ENCODE results near the gene SERBP1.
"Not testable (repeated sequence)": the region's sequence is repeated elsewhere in the genome, so short reads cannot be mapped to it uniquely, and the experiment has no call there.

SERBP1 gene

DNA sequence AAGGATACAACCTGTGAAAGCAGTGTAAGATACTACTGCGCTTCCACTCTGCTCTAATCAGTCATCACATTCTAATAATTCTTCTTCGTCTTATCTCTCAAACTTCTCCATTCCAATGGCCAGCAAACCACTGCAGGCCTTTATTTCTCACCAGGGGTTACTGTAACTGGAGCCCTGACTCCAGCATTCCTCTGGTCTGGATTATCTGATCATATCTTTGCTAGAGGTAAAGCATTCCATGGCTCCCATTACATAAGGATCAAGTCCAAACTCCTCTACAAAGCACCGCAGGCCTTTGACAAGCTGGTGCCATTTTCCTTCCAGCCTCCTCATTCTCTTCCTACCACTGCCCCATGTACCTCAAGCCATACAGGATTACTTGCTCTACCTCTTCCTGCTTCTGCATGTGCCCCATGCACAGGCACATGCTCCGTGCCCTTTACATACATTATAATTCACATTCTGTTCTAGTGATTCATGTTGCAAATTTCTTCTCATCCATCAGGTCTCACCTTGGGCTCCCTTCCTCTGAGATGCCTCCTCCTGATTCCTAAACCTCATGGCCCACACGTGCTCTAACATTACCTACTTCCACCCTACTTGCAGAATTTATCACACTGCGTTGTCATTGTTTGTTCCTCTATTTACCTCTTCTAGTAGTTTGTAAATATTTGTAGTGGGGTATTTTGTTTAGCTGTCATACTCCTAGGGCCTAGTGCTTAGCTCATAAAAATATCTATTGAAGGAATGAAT, 9.3 kb upstream of the SERBP1 start:
- no peak for DNase-seq

DNA sequence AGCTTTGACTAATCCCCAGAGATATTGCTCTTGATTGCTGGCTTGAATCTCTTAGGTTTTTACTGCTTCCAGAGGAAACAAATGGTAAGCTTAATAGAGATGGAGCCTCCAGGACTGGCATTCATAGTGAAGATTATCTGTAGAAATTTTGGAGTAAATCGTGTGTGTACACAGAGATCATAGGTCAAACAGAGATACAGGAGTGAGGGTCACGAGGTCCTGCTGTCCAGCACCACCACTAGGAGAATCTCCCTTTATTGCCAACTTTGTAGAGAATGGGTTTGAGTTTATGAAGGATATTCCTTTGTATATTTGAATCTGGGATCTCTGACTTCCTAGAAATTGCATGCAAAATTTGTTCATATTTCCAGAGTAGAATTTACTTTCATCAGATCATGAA, 7.8 kb upstream of the SERBP1 start:
- DNase-seq, result no peak

DNA sequence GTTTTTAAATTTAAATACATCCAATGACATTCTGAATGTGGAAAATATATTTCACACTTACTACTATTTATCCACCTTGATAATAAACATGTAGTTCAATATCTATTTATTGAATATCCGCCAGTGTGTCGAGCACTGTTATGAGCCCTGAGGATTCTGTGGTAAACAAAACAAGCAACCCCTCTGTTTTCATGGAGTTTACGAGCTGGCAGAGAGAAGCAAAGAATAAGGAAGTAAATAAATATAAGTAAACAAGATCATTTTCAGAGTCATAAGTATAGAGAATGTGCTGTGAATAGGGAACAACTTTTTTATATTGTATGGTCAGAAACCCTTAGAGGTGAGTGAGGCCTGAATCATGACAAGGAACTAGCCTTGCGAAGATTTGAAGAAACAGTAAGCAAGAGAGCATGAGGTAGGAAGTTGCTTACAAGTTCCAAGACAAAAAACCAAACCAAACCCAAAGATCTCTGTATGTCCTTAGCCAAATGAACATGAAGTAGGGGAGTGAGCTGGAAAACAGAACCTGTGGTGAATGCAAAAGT, 6.4 kb upstream of the SERBP1 start:
- DNase-seq, result no peak

DNA sequence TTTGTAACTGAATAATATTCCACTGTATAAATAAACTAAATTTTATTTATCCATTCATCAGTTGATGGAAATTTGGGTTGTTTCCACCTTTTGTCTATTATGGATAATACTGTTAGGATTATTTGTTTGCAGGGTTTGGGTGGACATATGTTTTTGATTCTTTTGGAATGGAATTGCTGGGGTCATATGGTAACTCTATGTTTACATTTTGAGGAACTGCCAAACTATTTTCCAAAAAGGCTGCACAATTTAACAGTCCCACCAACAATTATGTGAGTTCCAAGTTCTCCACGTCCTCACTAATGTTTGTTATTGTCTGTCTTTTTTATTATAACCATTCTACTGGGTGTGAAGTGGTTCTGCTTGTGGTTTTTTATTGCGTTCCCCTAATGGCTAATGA, 4.3 kb upstream of the SERBP1 start:
- no peak for DNase-seq

DNA sequence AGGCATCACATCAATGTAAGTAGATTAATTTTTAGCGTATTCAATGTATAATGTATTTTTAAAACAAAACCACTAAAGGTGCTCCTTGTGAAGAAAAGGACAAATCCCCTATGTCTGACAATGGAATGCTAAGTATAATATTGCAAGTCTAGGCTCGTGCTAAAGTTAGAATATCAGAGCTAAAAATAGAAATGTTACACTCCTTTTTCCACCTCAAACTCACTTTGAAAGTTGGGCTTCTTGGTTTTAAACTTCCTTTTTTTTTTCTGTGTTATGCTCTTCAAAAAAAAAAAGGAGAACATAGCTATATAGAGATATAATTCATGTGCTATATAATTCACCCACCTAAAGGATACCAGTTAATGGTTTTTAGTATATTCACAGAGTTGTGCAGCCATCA, 3.6 kb upstream of the SERBP1 start:
- DNase-seq, result peak; percentile 47

DNA sequence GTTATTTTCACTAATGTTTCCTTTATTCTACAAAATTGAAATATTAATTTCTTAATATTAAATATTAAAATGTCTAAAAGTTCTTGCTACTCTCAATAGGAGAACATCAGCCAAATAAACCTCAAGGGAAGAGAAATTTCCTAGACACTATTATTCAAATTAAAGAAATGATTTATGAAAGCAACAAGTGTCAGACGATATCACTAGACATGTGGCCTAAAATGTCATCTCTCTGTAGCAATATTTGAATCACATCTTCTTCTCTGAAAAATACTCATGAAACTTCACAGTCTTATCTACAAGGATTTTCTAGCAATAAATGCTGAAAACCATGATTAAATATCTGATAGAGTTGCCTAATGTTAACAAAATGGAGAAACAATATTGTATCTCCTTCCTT, 2.5 kb upstream of the SERBP1 start:
- no peak for DNase-seq

DNA sequence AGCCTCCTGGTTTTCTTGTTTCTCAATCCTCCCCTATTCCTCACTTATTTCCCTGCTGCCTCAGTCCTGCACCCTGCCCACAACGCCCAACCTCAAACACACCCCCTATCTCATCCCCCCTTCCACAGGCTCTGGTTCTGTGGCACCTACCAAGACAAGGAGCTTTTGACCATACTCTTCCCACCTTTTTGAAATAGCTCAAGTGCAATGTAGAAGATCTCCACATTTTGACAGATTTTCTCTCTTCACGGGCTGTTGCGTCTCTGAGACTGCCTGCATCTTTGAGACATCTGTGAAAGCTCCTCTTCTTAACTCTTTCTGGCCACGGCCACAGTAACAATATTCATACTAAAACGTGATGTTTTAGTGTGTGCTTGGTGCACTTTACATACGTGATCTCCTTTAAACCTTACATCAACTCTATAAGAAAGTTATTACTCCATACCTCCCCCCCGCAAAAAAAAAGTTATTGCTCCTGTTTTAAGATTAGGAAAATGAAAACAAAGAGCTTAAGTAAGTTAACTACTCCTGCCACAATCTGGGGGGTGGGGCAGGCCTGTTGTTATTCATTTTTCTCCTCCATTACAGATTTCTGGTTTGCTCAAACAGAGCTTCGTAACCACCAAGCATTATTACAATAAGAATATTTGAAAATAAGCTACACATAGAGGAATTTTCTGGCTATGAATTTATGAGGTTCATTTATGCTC, 1.8 kb upstream of the SERBP1 start:
- DNase-seq, result no peak

DNA sequence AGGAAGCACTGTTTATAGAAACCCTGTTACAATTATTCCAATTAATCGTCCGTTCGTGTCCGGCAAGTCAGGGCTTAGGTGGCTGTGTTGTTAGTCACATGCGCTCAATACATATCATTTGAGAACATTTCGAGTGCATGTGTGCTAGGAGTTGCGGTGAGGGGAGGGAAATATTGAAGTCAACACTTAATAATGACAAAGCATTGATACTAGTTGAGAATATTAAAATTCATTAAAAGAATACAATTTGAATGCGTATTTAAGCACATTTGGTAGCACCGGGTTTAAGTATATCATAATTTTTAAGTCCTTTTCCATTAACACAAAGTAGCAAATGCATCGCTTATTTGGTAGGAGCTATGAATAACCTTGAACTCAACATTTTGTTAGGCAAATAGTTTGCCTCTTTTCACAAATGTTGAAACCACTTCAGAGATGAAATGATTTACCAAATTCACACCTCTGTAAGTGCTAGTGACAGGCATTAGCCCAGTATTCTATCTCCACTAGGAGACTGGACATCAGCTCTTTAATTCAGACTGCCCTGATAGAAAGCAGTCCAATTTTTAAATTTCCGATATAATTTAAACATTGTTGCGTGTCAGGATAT, 1.1 kb upstream of the SERBP1 start:
- DNase-seq, result no peak

DNA sequence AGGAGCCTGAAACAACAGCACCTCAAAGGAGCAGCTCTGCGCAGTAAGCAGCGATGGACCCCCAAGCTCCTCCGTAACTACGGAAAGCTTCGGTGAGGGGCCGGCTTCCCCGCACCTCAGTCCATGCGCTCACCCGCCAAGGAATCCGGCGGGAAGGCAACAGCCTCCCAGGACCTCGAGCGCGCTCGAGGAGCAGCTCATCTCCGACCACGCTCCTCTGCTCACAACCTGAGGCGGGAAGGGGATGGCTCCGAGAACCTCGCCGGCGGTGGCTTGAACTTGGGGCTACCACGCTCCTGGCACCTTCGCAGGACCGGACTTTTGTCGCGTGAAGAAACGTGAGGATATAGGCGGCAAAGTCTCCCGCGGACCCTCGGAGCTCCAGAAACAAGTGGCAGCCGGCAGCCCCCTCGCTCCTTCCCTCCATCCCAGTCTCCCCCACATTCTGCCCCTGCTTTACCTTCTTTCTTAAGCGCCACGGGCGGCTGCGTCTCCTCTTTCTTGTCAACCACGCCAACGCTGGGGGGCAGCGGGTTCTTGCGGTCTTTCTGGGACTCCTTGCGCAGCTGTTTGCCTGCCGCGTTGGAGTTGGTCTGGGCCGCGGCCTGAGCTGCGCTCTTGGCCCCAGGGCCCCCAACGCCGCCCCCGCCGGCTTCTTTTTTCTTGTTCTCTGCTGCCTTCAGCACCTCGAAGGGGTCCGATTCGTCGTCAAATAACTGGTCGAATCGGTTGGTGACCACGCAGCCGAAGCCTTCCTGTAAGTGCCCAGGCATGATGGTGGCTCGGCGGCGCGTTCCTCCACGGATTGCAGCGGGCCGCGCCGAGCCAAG, 459 bp downstream of the SERBP1 start:
- no peak for DNase-seq

DNA sequence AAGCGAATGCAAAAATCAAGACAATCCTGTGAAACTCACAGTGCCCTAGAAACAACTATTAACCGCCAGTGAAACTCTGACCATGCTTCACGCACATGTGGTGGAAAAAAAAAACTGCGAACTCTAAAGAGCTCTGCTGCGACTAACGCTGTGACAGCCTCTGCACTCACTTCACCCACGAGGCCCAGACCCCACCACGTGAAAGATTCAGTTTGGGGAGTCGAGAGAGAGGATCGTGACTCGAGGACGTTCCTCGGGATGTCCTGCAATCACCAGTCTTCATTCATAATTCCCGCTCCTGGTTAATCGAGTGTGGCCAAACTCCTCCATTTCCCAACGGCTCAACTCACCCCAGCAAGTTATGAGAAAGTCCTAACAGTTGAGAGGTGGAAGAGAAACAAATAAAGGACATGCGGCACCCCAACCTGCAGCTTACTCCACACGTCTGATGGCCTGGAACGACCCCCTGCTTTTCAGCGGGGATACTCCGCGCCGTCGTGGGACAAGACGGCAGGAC, 1.1 kb downstream of the SERBP1 start:
- no peak for DNase-seq

DNA sequence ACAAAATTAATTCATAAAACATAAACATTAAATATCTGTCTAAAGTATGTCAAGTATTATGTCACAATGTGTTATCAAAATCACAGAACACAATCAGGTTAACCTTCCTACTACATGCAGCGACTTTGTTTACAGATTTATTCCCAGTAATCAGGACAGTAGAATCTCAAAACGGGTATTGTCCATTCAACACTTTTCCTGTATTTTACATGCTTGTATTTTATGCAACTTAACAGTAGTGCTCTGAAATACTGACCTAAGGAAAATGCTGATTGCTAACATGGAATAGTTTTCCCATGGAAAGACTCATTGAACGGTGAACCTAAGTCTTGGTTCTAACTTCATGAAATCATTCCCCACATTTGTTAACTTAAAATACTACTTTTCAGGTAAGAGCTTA, 2.3 kb downstream of the SERBP1 start:
- no peak for DNase-seq

DNA sequence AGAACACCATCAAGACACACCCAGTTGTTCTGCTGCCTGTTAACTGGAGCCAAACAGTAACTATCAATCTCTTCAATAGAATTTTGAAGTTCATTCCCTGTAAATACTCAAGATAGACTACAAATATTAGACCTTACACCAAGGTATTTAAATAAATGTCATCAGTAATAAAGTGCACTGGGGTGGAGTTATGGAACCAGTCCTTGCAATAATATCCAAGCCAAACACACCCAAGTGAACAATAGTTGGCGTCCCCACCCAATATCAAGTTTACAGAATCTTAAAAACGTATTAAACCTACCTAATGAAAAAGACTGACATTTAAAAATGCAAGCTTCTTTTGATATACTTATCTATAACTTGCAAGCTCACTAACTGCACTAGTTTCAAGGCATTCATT, 2.7 kb downstream of the SERBP1 start:
- DNase-seq, result no peak

DNA sequence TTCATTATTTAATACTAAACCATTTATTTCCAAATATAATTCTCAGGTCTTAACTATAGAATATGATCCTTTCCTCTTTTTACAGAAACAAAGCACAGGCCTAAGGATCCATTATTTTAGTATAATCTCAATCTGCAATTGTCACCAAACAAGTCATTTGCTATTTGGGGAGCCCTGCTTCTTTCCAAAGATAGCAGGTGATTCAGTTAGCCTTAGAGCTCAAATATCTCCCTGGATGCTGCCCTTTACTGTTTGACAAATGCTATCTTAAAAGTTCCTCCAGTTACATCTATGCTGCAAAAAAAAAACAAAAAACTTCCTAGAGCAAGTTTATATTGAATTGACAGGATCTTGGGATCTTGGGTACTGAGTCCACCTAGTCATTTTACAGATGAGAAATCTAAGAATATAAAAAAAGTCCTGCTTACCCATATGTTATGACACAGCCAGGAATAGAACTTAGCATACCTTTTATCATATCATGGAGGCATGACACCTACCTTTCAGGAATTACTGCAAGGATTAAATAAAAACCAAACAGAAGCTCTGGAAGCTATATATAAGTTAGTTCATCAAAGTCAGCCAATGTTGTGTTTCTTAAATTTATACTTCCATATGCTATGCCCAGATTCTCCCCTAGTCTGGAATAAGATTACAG, 9.2 kb downstream of the SERBP1 start:
- DNase-seq, result no peak

DNA sequence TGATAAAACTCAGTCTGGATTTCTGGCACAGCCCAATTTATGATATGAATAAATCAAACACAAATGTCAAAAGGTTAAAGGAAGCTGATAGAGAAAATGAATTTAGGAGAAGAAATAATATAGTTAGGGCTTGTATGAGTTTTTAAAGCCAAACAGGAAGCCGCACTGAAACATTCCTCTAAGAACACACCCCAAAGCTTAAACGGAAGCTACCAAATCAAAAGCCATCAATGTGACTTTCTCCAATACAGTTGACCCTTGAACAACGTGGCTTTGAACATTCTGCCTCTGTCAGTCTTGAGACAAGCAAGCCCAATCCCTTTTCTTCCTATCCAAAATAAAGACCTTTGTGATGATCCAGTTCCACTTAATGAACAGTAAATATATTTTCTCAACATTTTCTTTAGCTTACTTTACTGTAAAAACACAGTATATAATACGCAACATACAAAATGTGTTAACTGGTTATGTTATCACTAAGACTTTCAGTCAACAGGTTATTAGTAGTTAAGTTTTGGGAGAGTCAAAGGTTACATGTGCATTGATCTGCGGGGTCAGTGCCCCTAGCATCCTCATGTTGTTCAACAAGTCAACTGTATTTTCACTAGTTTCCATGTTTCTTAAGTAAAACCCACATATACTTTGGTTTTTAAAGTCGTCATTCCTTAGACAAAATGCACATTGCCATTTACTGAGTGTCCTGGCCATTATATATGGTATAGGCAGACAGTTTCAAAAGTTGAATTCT, 11.2 kb downstream of the SERBP1 start:
- DNase-seq, result no peak

DNA sequence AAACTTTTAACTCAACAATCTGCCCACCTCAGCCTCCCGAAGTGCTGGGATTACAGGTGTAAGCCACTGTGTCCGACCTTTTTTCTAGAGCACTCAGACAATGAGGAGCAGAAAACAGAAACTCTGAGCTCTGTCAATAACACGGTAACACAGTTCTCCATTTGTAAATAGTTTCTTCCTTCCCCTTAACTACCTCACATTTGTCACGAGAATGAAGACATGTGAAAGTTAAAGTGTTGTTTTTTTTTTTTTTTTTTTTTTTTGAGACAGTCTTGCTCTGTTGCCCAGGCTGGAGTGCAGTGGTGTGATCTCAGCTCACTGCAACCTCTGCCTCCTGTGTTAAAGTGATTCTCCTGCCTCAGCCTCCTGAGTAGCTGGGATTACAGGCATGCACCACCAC, 12.5 kb downstream of the SERBP1 start:
- not testable (repeated sequence) for DNase-seq

DNA sequence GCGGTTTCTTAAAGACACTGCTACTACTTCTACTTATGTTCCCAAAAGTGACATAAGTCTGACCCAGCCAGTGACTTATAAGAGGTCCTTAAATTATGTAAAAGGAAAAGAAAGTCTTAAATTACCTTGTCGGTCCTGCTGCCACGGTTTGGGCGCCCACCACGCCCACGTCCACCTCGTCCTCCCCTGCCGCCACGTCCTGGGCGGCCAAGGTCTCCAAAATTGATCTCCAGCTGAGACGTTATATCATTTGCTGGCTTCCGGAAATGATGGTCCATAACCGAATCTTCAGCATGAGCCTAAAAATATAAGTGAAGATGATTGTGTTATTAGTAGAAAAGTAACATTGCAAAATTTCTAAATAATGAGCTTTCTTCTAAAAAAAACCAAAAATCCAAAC, 15.2 kb downstream of the SERBP1 start:
- DNase-seq, result no peak

DNA sequence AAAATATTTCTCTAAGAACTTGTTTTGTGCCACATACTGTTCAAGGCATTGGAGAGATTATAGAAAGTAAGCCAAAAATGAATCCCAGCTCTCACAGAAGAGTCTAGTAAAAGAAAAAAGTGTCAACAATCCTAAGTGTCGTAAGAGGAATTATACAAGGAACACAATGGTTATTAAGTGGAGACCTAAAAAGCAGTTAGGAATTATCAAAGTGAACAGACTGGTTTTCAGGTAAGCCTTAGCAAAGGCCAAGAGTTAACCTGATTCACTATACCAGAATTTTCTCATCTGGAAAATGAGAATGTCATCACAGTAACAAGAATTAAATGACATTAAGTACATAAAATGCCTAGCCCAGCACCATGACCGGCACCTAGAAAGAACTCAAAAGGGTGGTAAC, 15.6 kb downstream of the SERBP1 start:
- DNase-seq, result no peak

DNA sequence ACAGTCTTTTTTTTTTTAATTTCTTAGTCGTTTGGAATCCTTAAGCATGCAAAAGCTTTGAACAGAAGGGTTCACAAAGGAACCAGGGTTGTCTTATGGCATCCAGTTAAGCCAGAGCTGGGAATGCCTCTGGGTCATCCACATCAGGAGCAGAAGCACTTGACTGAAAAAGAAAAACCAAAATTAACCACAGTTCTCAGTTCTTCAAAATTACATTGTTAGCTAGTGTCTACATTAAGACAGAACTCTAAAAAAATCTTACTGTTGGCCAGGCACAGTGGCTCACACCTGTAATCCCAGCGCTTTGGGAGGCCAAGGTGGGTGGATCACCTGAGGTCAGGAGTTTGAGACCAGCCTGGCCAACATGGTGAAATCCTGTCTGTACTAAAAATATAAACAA, 17.1 kb downstream of the SERBP1 start:
- not testable (repeated sequence) for DNase-seq

DNA sequence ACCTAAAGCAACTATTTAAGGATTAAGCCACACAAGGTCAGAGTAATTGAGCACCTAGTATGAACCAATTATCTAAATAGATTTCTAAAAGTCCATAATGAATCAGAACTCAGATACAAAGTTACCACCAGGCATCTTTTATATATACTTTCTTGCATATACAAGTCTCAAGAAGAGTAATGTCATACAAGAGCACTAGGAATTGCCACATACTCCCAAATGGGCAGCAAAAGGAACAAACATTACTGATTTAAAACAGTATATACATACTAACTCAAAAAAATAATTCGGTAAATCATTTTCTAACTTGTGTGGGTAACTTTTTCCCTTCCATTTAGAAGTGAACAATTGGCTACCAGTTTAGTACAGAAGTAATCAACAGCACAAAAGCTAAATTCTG, 22.1 kb downstream of the SERBP1 start:
- DNase-seq, result no peak

DNA sequence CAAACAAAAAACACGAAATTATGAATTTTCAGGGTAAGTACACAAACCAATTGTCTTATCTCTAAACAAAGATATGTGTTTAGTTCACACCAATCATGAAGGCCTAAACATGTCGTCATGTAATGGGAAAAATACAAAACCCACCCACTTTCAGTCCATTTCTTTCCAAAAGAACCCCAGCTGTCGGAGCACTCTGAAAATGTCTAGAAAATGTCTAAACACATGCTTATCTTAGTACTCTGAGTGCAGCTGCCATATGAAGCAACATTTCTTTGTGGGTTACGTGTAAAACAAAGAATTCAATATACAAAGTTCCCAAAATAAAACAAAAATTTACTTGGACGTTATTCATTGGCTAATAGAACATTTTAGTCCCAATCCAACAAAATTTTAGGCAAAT, 22.7 kb downstream of the SERBP1 start:
- DNase-seq, result no peak

DNA sequence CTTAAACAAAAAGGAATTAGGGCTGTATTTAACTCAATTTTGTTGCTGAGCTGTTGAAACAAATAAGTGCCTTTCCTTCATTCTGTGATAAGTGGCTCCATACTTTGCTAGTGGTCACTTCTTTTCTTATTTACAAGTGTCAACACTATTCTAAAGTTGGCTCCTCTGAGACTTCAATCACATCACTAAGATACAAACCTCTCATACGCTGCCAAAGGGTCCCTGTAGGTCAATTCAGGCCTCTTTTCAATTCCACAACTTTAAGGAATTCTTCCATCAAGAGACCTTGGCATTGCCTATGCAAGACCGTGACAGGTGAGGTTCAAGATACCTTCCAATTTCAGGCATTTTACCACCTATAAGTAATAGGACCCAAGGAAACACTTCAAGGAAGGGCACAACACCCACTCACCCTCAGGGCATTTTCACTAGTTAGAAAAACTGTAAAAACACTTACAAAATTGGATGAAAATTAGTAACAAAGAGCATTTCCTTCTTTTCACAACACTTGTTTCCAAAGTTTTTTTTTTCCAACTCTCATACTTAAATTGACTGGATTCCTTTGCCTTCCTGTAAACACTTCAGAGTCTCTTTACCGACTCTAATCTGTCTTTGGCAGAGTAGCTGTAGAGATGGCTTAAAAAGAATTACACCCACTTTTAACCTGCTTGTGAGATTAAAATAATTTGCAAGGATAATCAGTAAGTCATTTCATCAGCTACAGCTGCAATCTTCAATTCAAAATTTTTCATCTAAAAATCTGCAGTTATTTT, 24.5 kb downstream of the SERBP1 start:
- DNase-seq, result no peak

All from SIG-M5 (cell line).